Stimulated activated effector memory CD8-positive, alpha-beta T cell treated with anti-CD3 and anti-CD28 coated beads, Interleukin-12 subunit alpha, Interleukin-12 subunit beta, amount 100 ng/mL, for 72 hours (primary cell): ENCODE measurements around the gene TUT7.

Source experiments
- ATAC-seq: fragments of 150-1000 bp; cut with Tn5 transposase; 2 replicates; pipeline ENCODE4 v1.10.0; 2021
- DNase-seq, 2 donors: peaks; one replicate each; pipeline ENCODE4 v3.0.0; 2021 to 2022; ENCODE audit warnings: low spot score in 2 of 2
- H3K27ac Mint-ChIP-seq: one replicate; pipeline ENCODE4 v1.8.0; 2022; ENCODE audit warnings: mild to moderate bottlenecking, mixed read lengths
- H3K36me3 Mint-ChIP-seq: one replicate; pipeline ENCODE4 v1.8.0; 2022; ENCODE audit warnings: mild to moderate bottlenecking, mixed read lengths
- H3K4me1 Mint-ChIP-seq: one replicate; pipeline ENCODE4 v1.8.0; 2022; ENCODE audit warnings: mixed read lengths
- H3K4me3 Mint-ChIP-seq: one replicate; pipeline ENCODE4 v1.8.0; 2022; ENCODE audit warnings: mild to moderate bottlenecking, mixed read lengths
- H3K9me3 Mint-ChIP-seq: one replicate; pipeline ENCODE4 v1.8.0; 2022; ENCODE audit warnings: mixed read lengths

The TUT7 gene

GRCh38 chr9:86262492-86262891 is 91.7 kb downstream of the TUT7 start:
- Mint-ChIP-seq H3K4me3 (no peak overlapping the region), H3K27ac (no peak overlapping the region), H3K9me3 (no peaks in the 10 kb centered on the region), H3K36me3 (peaks cover 37% of the 10 kb centered on the region), H3K4me1 (no peaks in the 10 kb centered on the region)
- ATAC-seq (no peak), DNase-seq (no peak)

- Mint-ChIP-seq H3K4me3 (no peak within 1 kb of the TSS), H3K36me3 (peaks cover 16% of the 10 kb centered on the region), H3K9me3 (no peaks in the 10 kb centered on the region), H3K4me1 (no peaks in the 10 kb centered on the region), H3K27ac (no peak within 1 kb of the TSS)
- DNase-seq (no peak), ATAC-seq (no peak)
Measured at GRCh38 chr9:86259557-86259956, 94.7 kb downstream of the TUT7 start, which contains the start of gene C9orf153. Gene C9orf153 (minus strand): TSS chr9:86259657. CDS start chr9:86229603, 30,054 bp downstream.

GRCh38 chr9:86257391-86257790 is 96.8 kb downstream of the TUT7 start:
- H3K4me3 Mint-ChIP-seq: no peak overlapping the region
- H3K27ac Mint-ChIP-seq: no peak overlapping the region
- H3K4me1 Mint-ChIP-seq: no peaks in the 10 kb centered on the region
- H3K9me3 Mint-ChIP-seq: peaks cover 3% of the 10 kb centered on the region
- DNase-seq: no peak
- ATAC-seq: no peak
- no peaks in the 10 kb centered on the region for H3K36me3 Mint-ChIP-seq

- no peaks in the 10 kb centered on the region for H3K4me1 Mint-ChIP-seq
- H3K4me3 Mint-ChIP-seq: no peak overlapping the region
- H3K9me3 Mint-ChIP-seq: peaks cover 3% of the 10 kb centered on the region
- ATAC-seq: no peak
- no peak overlapping the region for H3K27ac Mint-ChIP-seq
- H3K36me3 Mint-ChIP-seq: no peaks in the 10 kb centered on the region
- DNase-seq: no peak
Measured at GRCh38 chr9:86256653-86257052, 97.6 kb downstream of the TUT7 start.

- no peak for ATAC-seq
- Mint-ChIP-seq H3K4me3 (no peak overlapping the region), H3K9me3 (peaks cover 3% of the 10 kb centered on the region), H3K4me1 (no peaks in the 10 kb centered on the region), H3K36me3 (no peaks in the 10 kb centered on the region), H3K27ac (no peak overlapping the region)
- DNase-seq: no peak
Measured at GRCh38 chr9:86253577-86253976, 100.6 kb downstream of the TUT7 start.

- H3K27ac Mint-ChIP-seq: no peak overlapping the region
- H3K36me3 Mint-ChIP-seq: no peaks in the 10 kb centered on the region
- H3K4me3 Mint-ChIP-seq: no peak overlapping the region
- H3K9me3 Mint-ChIP-seq: peaks cover 3% of the 10 kb centered on the region
- no peaks in the 10 kb centered on the region for H3K4me1 Mint-ChIP-seq
- DNase-seq: no peak
- no peak for ATAC-seq
Measured at GRCh38 chr9:86252870-86253269, 101.3 kb downstream of the TUT7 start.

- H3K9me3 Mint-ChIP-seq: peaks cover 3% of the 10 kb centered on the region
Measured at GRCh38 chr9:86250123-86250522, 104.1 kb downstream of the TUT7 start.

GRCh38 chr9:86248746-86249145 is 105.5 kb downstream of the TUT7 start:
- Mint-ChIP-seq H3K27ac (no peak overlapping the region), H3K4me1 (no peaks in the 10 kb centered on the region), H3K4me3 (no peak overlapping the region), H3K9me3 (peaks cover 3% of the 10 kb centered on the region), H3K36me3 (no peaks in the 10 kb centered on the region)
- DNase-seq (no peak), ATAC-seq (no peak)

More at GRCh38 chr9:86250123-86250522, 104.1 kb downstream of the TUT7 start:
- H3K4me3 Mint-ChIP-seq: no peak overlapping the region
- ATAC-seq (no peak), DNase-seq (no peak)
- H3K36me3 Mint-ChIP-seq: no peaks in the 10 kb centered on the region
- H3K27ac Mint-ChIP-seq: no peak overlapping the region
- H3K4me1 Mint-ChIP-seq: no peaks in the 10 kb centered on the region

GRCh38 chr9:86246752-86247161 is 107.5 kb downstream of the TUT7 start:
- H3K36me3 Mint-ChIP-seq: no peaks in the 10 kb centered on the region

GRCh38 chr9:86242071-86242470 is 112.1 kb downstream of the TUT7 start:
- no peak for DNase-seq
- no peak overlapping the region for H3K27ac Mint-ChIP-seq
- H3K36me3 Mint-ChIP-seq: no peaks in the 10 kb centered on the region
- no peak for ATAC-seq
- no peak overlapping the region for H3K4me3 Mint-ChIP-seq
- no peaks in the 10 kb centered on the region for H3K9me3 Mint-ChIP-seq
- H3K4me1 Mint-ChIP-seq: no peaks in the 10 kb centered on the region

More at GRCh38 chr9:86246752-86247161, 107.5 kb downstream of the TUT7 start:
- Mint-ChIP-seq H3K4me1 (no peaks in the 10 kb centered on the region), H3K9me3 (no peaks in the 10 kb centered on the region), H3K4me3 (no peak overlapping the region), H3K27ac (no peak overlapping the region)
- DNase-seq (no peak), ATAC-seq (no peak)

GRCh38 chr9:86241216-86241615 is 113.0 kb downstream of the TUT7 start:
- DNase-seq (no peak), ATAC-seq (peak; percentile 42)
- H3K36me3 Mint-ChIP-seq: no peaks in the 10 kb centered on the region
- no peak overlapping the region for H3K27ac Mint-ChIP-seq
- H3K9me3 Mint-ChIP-seq: no peaks in the 10 kb centered on the region
- no peaks in the 10 kb centered on the region for H3K4me1 Mint-ChIP-seq
- H3K4me3 Mint-ChIP-seq: no peak overlapping the region

GRCh38 chr9:86238861-86239770 is 115.1 kb downstream of the TUT7 start:
- ATAC-seq (no peak), DNase-seq (no peak)
- Mint-ChIP-seq H3K4me3 (no peak overlapping the region), H3K27ac (no peak overlapping the region), H3K9me3 (no peaks in the 10 kb centered on the region), H3K4me1 (no peaks in the 10 kb centered on the region), H3K36me3 (no peaks in the 10 kb centered on the region)
